Neural cell (in vitro differentiated cells): ENCODE data around the gene ADORA1. TPM values are rescaled to one million over a fixed set of nuclear protein-coding genes. Genes with fewer than 3 reads are reported as not detected.

Source experiments
- H2AFZ ChIP-seq: fragments of 200-600, 300-800 bp; sonication (generic), shearing (Covaris generic); 2 replicates; pipeline ENCODE4 v1.6.0; 2014; ENCODE audit warnings: low read depth, mild to moderate bottlenecking, antibody characterized with exemption, low read length, moderate library complexity
- H3F3A ChIP-seq: fragments of 200-600 bp; shearing (Covaris generic); 2 replicates; pipeline ENCODE4 v1.6.1; 2016; ENCODE audit warnings: mild to moderate bottlenecking, moderate library complexity, mixed read lengths, antibody characterized with exemption, low read length; ENCODE audit not compliant: insufficient read depth, poor library complexity, severe bottlenecking
- H3K27ac ChIP-seq: fragments of 200-600, 300-800 bp; sonication (generic), shearing (Covaris generic); 2 replicates; pipeline ENCODE4 v1.5.1; 2014; ENCODE audit warnings: mild to moderate bottlenecking, low read length, moderate library complexity
- H3K27me3 ChIP-seq: fragments of 300-800, 200-600 bp; sonication (generic), shearing (Covaris generic); 2 replicates; pipeline ENCODE4 v1.6.0; 2014; ENCODE audit warnings: mild to moderate bottlenecking, low read depth, low read length, moderate library complexity; ENCODE audit not compliant: insufficient read depth
- H3K36me3 ChIP-seq: fragments of 300-800, 200-600 bp; sonication (generic), shearing (Covaris generic); 2 replicates; pipeline ENCODE4 v1.5.1; 2014; ENCODE audit warnings: mild to moderate bottlenecking, antibody characterized with exemption, low read length, moderate library complexity; ENCODE audit not compliant: insufficient read depth
- H3K4me2 ChIP-seq: fragments of 300-800, 200-600 bp; sonication (generic), shearing (Covaris generic); 2 replicates; pipeline ENCODE4 v1.6.0; 2014; ENCODE audit warnings: mild to moderate bottlenecking, low read length
- H3K4me3 ChIP-seq: fragments of 300-800, 200-600 bp; sonication (generic), shearing (Covaris generic); 2 replicates; pipeline ENCODE4 v1.5.1; 2014; ENCODE audit warnings: mild to moderate bottlenecking, low read length, moderate library complexity
- H3K79me2 ChIP-seq: fragments of 200-600 bp; shearing (Covaris generic); replicated peaks from 2 replicates; pipeline ENCODE4 v1.6.0; 2014; ENCODE audit warnings: mild to moderate bottlenecking, low read length, moderate library complexity; ENCODE audit not compliant: insufficient read depth
- H3K9ac ChIP-seq: fragments of 300-800, 200-600 bp; sonication (generic), shearing (Covaris generic); 2 replicates; pipeline ENCODE4 v1.6.1; 2016; ENCODE audit warnings: mild to moderate bottlenecking, low read length, mixed read lengths
- H3K9me2 ChIP-seq: fragments of 200-600 bp; shearing (Covaris generic); 2 replicates; pipeline ENCODE4 v1.6.1; 2016; ENCODE audit warnings: mild to moderate bottlenecking, low read length, mixed read lengths; ENCODE audit not compliant: insufficient read depth
- H3K9me3 ChIP-seq: fragments of 200-600, 300-800 bp; sonication (generic), shearing (Covaris generic); 2 replicates; pipeline ENCODE4 v1.6.1; 2016; ENCODE audit warnings: mild to moderate bottlenecking, mixed run types, low read length, moderate library complexity, mixed read lengths
- H4K20me1 ChIP-seq: fragments of 200-600 bp; shearing (Covaris generic); 2 replicates; pipeline ENCODE4 v1.6.1; 2016; ENCODE audit warnings: mild to moderate bottlenecking, mixed run types; ENCODE audit not compliant: insufficient read depth
- EP300 ChIP-seq: fragments of 450-650 bp; conservative IDR thresholded peaks from 2 replicates; pipeline ENCODE4 v1.6.1; 2014; ENCODE audit warnings: antibody characterized with exemption, mild to moderate bottlenecking, moderate library complexity; ENCODE audit not compliant: poor library complexity, severe bottlenecking
- EZH2 ChIP-seq: fragments of 200-600, 300-800 bp; shearing (Covaris generic), sonication (generic); IDR thresholded peaks from 2 replicates; pipeline ENCODE4 v1.6.1; 2014; ENCODE audit warnings: antibody characterized with exemption, low read length, borderline replicate concordance, mild to moderate bottlenecking; ENCODE audit not compliant: insufficient read depth, poor library complexity, severe bottlenecking
- MXI1 ChIP-seq: fragments of 450-650 bp; conservative IDR thresholded peaks from 2 replicates; pipeline ENCODE4 v1.6.1; 2014; ENCODE audit warnings: antibody characterized with exemption, mild to moderate bottlenecking; ENCODE audit not compliant: poor library complexity, severe bottlenecking
- POLR2AphosphoS5 ChIP-seq: IDR thresholded peaks from 2 replicates; pipeline ENCODE4 v1.6.1; 2012
- RAD21 ChIP-seq: fragments of 450-650 bp; conservative IDR thresholded peaks from 2 replicates; pipeline ENCODE4 v1.6.1; 2014; ENCODE audit warnings: antibody characterized with exemption, mild to moderate bottlenecking, moderate library complexity
- SMC3 ChIP-seq: fragments of 450-650 bp; conservative IDR thresholded peaks from 2 replicates; pipeline ENCODE4 v1.6.1; 2014; ENCODE audit warnings: antibody characterized with exemption, mild to moderate bottlenecking, moderate library complexity; ENCODE audit not compliant: poor library complexity
- TAF1 ChIP-seq: IDR thresholded peaks from 2 replicates; pipeline ENCODE4 v1.6.1; 2012; ENCODE audit warnings: low read depth
- polyA plus RNA-seq: library from polyadenylated mRNA; depleted of rRNA; stranded (reverse); fragments of >200 nt; gene quantifications from 2 replicates; pipeline ENCODE4 v1.2.3, GENCODE V29; 2014
- TF ChIP-seq, protein P1 (sequence below): IDR thresholded peaks from 2 replicates; pipeline ENCODE4 v1.6.1; 2012; ENCODE audit warnings: borderline replicate concordance
- TF ChIP-seq, protein P2 (sequence below): fragments of 450-650 bp; IDR thresholded peaks from 2 replicates; pipeline ENCODE4 v1.5.1; 2014; ENCODE audit warnings: antibody characterized with exemption, mild to moderate bottlenecking, moderate library complexity; ENCODE audit not compliant: poor library complexity, severe bottlenecking

ADORA1 gene
- polyA plus RNA-seq, 1 donor from 2014 or later: 7.2 TPM

DNA sequence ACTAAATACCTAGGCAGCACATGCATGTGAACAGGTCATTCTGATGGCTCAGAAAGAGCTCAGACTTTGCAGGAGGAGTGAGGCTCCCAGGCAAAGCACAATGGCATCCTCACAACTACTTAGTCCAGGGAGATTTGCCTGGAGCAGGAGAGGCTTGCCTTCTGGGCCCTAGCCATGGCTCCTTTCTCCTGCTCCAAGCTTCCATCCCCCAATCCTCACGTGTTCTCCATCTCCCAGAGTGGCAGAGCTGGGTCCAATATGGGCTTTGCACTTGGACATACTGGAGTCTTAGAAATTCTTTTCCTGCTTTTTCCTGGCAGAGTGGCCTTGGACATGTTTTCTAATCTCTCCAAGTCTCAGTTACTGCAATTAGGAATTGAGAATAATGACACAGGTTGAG is 32.3 kb downstream of the ADORA1 start:
- H3K4me3 ChIP-seq: no peak overlapping the region
- no peak overlapping the region for H2AFZ ChIP-seq
- no peak overlapping the region for H3K4me2 ChIP-seq
- H3K27me3 ChIP-seq: no peaks in the 10 kb centered on the region
- no peaks in the 10 kb centered on the region for H3F3A ChIP-seq
- no peaks in the 10 kb centered on the region for H4K20me1 ChIP-seq
- H3K9ac ChIP-seq: no peak overlapping the region
- no peaks in the 10 kb centered on the region for H3K9me3 ChIP-seq
- no peak overlapping the region for H3K27ac ChIP-seq
- no peak for TF ChIP-seq TAF1
- no peak for TF ChIP-seq EZH2
- no peak for TF ChIP-seq POLR2AphosphoS5
- no peak for TF ChIP-seq MXI1
- TF ChIP-seq SMC3: no peak
- TF ChIP-seq, protein P1, sequence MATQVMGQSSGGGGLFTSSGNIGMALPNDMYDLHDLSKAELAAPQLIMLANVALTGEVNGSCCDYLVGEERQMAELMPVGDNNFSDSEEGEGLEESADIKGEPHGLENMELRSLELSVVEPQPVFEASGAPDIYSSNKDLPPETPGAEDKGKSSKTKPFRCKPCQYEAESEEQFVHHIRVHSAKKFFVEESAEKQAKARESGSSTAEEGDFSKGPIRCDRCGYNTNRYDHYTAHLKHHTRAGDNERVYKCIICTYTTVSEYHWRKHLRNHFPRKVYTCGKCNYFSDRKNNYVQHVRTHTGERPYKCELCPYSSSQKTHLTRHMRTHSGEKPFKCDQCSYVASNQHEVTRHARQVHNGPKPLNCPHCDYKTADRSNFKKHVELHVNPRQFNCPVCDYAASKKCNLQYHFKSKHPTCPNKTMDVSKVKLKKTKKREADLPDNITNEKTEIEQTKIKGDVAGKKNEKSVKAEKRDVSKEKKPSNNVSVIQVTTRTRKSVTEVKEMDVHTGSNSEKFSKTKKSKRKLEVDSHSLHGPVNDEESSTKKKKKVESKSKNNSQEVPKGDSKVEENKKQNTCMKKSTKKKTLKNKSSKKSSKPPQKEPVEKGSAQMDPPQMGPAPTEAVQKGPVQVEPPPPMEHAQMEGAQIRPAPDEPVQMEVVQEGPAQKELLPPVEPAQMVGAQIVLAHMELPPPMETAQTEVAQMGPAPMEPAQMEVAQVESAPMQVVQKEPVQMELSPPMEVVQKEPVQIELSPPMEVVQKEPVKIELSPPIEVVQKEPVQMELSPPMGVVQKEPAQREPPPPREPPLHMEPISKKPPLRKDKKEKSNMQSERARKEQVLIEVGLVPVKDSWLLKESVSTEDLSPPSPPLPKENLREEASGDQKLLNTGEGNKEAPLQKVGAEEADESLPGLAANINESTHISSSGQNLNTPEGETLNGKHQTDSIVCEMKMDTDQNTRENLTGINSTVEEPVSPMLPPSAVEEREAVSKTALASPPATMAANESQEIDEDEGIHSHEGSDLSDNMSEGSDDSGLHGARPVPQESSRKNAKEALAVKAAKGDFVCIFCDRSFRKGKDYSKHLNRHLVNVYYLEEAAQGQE: no peak
- no peak for TF ChIP-seq EP300
- TF ChIP-seq, protein P2, sequence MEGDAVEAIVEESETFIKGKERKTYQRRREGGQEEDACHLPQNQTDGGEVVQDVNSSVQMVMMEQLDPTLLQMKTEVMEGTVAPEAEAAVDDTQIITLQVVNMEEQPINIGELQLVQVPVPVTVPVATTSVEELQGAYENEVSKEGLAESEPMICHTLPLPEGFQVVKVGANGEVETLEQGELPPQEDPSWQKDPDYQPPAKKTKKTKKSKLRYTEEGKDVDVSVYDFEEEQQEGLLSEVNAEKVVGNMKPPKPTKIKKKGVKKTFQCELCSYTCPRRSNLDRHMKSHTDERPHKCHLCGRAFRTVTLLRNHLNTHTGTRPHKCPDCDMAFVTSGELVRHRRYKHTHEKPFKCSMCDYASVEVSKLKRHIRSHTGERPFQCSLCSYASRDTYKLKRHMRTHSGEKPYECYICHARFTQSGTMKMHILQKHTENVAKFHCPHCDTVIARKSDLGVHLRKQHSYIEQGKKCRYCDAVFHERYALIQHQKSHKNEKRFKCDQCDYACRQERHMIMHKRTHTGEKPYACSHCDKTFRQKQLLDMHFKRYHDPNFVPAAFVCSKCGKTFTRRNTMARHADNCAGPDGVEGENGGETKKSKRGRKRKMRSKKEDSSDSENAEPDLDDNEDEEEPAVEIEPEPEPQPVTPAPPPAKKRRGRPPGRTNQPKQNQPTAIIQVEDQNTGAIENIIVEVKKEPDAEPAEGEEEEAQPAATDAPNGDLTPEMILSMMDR: no peak
- no peak for TF ChIP-seq RAD21
- no peaks in the 10 kb centered on the region for H3K79me2 ChIP-seq
- H3K9me2 ChIP-seq: no peaks in the 10 kb centered on the region
- H3K36me3 ChIP-seq: no peaks in the 10 kb centered on the region

DNA sequence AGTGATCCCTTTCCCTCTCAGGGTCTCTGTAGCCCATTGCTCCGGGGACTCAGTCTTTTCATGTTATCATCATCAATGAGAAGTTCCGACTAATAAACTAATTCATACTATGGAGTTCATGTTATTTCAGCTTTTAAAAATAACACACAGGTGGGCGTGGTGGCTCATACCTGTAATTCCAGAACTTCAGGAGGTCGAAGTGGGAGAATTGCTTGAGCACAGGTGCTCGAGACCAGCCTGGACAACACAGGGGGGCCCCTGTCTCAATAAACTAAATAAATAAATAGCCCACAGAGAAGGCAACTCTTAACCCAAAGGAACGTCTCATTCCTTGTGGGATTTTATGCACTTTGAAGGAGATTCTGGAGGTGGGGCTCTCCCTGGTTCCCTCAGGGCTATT is 33.6 kb downstream of the ADORA1 start:
- H3K36me3 ChIP-seq: peaks cover 4% of the 10 kb centered on the region
- H3F3A ChIP-seq: no peaks in the 10 kb centered on the region
- H3K9ac ChIP-seq: no peak overlapping the region
- no peaks in the 10 kb centered on the region for H3K27me3 ChIP-seq
- H4K20me1 ChIP-seq: no peaks in the 10 kb centered on the region
- H2AFZ ChIP-seq: no peak overlapping the region
- H3K79me2 ChIP-seq: no peaks in the 10 kb centered on the region
- H3K9me3 ChIP-seq: no peaks in the 10 kb centered on the region
- no peak overlapping the region for H3K4me2 ChIP-seq
- no peaks in the 10 kb centered on the region for H3K9me2 ChIP-seq
- H3K4me3 ChIP-seq: no peak overlapping the region
- no peak for TF ChIP-seq SMC3
- TF ChIP-seq EZH2: no peak
- TF ChIP-seq EP300: no peak
- no peak for TF ChIP-seq TAF1
- TF ChIP-seq, protein P2: no peak
- TF ChIP-seq, protein P1: no peak
- no peak overlapping the region for H3K27ac ChIP-seq
